HG03045 (cell line): ENCODE results near the gene ATXN1.
"Not testable (repeated sequence)": the region's sequence is repeated elsewhere in the genome, so short reads cannot be mapped to it uniquely, and the experiment has no call there.

Experiments used
- ATAC-seq: cut with Tn5 transposase; IDR thresholded peaks from one replicate; pipeline ENCODE4 v1.9.1; 2021; ENCODE audit warnings: mild to moderate bottlenecking, moderate library complexity; ENCODE audit not compliant: unreplicated experiment

ATXN1 gene

DNA sequence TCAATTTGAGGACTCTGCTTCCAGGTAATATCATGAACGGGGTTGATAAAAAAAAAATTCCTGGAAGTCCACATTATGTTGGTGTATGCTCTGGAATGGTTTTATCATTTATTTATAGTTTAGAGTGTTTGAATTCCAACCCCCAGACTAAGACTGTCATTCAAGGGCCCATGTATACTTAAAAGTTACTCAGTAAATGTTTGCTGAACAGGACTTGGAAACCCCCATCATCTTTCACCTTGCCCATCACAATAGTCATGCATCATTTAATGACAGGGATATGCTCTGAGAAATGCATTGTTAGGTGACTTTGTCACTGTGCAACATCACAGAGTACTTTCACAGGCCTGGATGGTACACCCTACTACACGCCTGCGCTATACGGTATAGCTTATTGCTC is 104.8 kb downstream of the ATXN1 start:
- ATAC-seq = no peak

DNA sequence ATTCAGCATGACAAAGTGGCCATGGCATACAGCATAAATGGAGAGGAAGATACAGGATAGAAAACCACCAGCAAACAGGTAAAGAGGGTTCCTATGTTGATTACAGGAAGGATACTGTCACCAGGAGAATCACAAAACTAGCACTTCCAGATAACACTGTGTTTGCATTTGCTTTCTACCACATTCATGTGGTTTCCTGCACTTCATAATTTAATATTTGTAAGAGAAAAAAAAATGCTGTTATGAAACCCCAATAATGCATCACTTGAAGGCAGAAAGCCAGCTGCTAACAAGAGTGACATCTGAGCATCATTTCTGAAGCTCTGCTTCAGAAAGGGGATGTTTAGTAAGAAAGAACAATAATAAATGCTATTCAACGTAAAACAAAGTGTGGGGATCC is 106.6 kb downstream of the ATXN1 start:
- no peak for ATAC-seq

GRCh38 chr6:16653226-16653625 is 108.0 kb downstream of the ATXN1 start:
- no peak for ATAC-seq

- peak; percentile 82 for ATAC-seq
Observed at GRCh38 chr6:16651871-16652270, 109.4 kb downstream of the ATXN1 start.

- no peak for ATAC-seq
Observed at GRCh38 chr6:16649890-16650289, 111.4 kb downstream of the ATXN1 start.

- no peak for ATAC-seq
Observed at GRCh38 chr6:16649241-16649640, 112.0 kb downstream of the ATXN1 start.

DNA sequence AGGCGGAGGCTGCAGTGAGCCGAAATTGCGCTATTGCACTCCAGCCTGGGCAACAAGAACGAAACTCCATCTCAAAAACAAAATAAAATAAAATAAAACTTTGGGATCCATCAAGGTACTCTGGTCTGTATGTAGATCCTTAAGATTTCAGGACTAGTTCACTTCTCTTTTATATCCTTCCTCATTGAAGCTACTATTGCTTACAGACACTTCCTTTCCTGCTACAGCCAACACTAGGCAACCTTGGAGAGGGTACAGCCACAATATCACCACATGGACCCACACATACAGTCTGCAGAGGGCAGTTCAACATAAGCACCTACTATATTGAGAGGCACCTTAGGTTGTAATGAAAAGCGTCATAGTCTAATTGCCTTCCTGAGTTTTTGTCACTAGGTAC is 113.3 kb downstream of the ATXN1 start:
- no peak for ATAC-seq

DNA sequence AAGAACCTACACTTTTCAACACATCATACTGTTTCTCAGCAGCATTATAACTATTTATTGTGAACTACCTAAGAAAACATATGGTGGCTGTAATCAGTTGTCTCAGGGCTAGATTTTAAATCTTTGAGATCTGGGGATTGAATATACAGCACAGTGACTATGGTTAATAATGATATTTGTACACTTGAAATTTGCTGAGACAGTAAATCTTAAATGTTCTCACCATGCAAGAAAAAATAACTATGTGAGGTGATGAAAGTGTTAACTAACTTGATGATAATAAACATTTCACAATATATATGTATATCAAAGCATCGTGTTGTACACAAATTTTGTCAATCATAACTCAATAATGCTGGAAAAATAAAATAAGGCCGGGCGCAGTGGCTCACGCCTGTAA is 113.8 kb downstream of the ATXN1 start:
- ATAC-seq = no peak

DNA sequence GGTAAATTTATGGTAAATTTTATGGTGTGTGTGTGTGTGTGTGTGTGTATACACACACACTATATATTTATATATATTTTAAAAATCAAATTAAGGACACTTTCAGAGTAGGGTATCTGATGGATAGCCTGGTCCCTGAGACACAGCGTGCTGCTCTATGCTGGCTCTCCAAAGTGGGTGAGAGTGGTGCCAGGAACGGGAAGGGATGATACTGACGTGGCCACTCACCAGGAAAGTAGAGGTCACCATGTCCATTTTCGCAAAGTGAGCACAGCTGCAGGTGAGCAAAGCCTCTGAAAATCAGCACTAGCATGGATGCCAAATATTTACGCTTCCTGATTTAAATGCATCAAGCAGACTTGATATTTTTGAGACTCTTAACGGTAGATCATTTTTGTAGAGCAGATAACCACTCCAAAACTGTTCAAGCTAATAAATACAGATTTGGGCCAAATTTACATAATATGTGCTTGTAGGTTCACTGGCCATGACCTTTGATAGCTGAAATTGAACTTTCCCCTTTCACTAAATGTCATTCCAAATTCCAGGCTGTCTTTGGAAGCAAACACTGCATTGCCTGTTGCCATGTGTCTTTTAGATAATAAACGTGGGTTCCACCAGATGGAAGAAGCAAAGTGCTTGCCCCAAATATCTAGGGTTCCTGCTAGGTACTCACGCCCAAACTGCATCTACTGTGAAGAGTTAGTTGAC is 116.6 kb downstream of the ATXN1 start:
- no peak for ATAC-seq

DNA sequence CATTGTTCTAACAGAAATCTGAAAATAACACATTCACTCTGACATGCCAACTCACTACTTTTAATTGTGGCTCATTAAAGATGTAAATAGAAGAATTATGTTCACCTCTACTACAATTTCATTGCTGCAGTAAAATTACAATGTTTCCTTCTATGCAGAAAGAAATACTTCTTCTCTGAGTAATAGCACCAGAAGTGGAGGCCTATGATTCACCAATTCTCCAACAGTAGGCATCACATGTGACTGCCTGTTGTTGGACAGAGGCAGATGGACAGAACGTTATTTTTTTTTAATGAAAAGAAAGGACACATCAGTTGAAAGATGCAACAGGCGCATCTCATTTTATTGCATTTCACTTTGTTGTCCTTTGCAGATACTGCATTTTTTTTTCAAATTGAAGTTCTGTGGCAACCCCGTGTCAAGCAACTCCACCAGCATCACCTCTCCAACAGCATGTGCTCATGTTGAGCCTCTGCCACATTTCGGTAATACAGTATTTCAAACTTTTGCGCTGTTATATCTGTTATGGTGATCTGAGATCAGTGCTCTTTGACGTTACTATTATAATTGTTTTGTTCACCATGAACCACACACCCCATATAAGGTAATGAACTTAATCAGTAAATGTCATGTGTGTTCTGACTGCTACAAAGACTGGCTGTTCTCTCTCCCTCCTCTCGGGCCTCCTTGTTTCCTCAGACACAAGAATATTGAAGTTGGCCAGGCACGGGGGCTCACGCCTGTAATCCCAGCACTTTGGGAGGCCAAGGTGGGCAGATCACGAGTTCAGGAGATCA is 121.4 kb downstream of the ATXN1 start:
- ATAC-seq = no peak

GRCh38 chr6:16637635-16638034 is 123.6 kb downstream of the ATXN1 start:
- no peak for ATAC-seq

DNA sequence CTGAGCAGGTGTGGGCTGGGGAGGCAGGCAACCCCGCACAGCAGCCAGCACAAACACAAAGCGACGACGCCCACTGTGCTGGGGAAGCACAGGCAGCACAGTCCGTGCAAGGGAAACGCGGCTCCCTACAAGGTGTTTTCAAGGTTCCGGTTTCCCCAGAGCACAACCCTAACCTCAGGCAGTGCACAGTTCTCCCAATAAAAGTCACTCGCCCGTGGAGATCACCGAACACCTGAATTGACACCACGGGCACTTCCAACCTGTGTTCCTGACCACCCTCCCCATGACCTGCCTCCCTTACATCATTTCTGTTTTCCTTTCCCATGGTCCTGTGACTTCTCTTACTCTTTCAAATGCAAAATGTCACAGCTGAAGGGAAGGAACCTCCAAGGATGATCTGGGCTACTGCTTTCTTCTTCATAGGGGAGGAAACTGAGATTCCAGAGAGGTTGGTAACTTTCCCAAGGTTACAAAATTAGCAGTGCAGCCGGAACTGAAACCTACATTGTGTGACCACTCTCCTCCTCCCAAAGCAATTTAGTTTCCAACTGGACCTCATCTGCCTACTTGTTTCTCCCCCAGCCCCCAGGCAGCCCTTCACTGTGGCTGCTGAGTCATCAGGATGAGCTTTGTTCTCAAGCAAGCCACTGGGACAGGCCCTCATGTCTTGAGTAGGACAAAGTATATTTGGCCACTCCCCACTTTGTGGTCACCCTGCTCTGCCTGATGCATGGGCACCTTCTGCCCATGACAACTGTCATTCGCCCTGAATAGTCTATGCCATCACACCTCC is 125.3 kb downstream of the ATXN1 start:
- peak; percentile 66 for ATAC-seq

DNA sequence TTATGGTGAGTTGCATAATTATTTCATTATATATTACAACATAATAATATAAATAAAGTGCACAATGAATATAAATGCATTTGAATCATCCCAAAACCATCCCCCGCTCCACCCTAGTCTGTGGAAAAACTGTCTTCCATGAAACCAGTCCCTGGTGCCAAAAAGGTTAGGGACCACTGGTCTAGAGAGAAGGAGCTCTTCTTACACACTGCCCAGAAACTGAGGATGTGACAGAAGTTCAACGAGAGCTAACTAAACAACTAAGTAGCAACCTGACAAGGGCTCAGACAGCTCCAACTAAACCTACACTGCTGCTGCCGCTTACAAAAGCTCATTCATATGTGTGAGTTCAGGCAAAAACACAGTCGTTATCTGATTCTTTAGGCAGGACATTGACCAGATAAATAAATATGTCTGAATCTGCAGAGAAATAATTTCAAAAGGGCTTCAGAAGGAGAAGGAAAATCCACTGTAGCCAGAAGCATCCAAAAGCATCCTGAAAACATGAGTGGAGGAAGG is 125.9 kb downstream of the ATXN1 start:
- ATAC-seq = no peak

DNA sequence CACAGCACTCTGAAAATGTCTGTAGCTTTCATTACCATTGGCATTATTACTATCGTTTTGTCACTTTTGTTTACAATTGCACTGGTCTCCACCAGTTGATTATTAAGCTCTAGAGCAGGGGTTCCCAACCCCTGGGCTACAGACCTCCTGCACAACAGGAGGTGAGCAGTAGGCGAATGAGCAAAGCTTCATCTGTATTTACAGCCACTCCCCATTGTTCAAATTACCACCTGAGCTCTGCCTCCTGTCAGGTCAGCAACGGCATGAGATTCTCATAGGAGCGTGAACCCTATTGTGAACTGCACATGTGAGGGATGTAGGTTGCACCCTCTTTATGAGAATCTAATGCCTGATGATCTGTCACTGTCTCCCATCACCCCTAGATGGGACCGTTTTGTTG is 126.4 kb downstream of the ATXN1 start:
- no peak for ATAC-seq

GRCh38 chr6:16633961-16634360 is 127.3 kb downstream of the ATXN1 start:
- no peak for ATAC-seq

DNA sequence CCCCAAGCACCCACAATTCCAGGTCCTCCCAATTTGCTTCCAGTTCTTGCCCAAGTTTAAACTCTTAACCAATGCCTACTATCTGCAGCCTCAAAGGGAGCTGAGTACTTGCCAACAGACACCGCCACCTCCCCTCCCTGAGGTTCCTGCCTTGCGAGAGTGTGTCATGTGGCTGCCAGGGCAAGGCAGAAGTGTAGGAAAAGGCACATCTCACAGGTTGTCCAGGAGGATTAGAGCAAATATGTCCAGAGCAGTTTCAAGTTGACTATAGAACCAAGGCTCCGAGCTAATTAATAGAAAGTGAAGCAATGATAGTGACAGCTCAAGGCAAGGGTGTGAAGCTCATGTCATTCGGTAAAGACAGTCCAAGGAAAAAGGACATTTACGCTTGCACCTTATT is 127.8 kb downstream of the ATXN1 start:
- no peak for ATAC-seq

DNA sequence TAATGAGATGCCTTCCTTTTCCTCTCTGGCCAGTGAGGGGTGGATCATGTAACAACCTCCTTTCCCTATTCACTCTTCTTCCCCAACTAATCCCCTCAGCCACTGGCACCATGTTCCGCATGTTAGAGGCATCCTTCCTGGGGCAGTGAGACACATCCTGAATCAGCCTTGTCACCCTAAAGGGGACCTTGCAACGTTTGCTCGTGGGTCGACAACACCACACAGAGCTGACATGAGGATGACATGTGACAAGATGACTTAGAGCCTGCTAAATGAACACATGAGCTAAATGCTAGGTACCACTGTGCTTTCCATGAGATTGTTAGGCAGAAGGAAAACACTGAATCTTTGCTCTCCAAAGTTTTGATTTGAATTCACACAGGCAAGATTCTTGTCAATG is 129.2 kb downstream of the ATXN1 start:
- ATAC-seq = no peak

- no peak for ATAC-seq
Observed at GRCh38 chr6:16630026-16630643, 131.1 kb downstream of the ATXN1 start.

DNA sequence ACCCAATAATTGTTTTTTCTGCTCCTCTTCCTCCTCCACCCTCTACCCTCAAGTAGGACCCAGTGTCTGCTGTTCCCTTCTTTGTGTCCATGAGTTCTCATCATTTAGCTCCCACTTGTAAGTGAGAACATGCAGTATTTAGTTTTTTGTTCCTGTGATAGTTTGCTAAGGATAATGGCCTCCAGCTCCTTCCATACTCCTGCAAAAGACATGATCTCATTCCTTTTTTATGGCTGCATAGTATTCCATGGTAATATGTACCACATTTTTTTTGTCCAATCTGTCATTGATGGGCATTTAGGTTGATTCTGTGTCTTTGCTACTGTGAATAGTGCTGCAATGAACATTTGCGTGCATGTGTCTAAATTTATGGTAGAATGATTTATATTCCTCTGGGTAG is 132.7 kb downstream of the ATXN1 start:
- ATAC-seq = not testable (repeated sequence)

DNA sequence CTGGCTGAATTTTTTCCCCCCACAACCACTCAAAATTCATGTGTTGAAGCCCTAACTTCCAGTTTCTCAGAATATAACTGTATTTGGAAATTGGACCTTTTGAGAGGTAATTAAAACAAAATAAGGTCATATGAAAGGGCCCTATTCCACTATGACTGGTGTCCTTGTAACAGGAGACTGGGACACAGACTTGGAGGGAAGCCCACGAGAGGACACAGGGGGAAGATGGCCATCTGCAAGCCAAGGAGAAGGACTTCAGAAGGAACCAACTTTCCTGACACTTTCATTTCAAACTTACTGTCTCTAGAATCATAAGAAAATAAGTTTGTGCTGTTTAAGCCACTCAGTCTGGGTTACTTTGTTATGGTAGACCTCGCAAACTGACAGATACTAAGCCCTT is 134.6 kb downstream of the ATXN1 start:
- no peak for ATAC-seq
